GM18511 (cell line): ENCODE measurements around the gene STAT5B.
"Not testable (repeated sequence)": the region's sequence is repeated elsewhere in the genome, so short reads cannot be mapped to it uniquely, and the experiment has no call there.

Experiments
- ATAC-seq: cut with Tn5 transposase; IDR thresholded peaks from one replicate; pipeline ENCODE4 v1.9.1; 2021; ENCODE audit warnings: mild to moderate bottlenecking, moderate library complexity; ENCODE audit not compliant: unreplicated experiment

The STAT5B gene

DNA sequence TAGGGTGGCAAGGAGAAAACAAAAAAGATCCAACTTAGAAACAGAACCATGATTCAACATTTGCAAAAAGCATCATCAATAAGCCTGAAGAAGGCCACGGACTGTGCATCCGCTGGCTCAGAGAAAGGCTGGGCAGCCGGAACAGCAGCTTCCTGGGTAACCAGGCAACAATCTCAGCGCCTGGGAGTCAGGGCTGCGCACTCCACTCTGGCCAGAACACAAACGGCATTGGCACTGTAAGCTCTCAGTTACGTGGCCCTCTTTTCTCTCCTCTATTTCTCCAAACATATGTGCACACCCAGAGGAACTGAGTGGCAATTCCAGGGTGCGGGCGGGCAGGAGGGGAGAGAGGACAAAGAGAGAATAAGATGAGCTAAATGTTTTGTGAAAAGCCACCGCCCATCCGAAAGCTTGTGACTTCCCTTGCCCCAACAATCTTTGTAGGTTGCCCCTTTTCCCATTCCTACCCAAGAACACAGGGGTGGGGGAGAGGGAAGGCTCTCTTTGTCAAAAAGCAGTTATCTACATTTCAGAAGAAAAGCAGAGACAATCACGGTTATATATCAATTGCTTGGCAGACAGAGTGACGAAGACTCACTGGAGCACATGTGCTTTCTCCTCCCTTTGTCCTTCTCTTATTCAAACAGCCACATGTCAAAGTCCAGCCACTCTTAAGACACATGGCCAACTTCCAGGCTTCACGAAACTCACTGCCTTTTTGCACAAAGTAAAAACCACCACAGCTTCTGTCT lies 75.3 kb downstream of the STAT5B start:
- ATAC-seq: no peak

DNA sequence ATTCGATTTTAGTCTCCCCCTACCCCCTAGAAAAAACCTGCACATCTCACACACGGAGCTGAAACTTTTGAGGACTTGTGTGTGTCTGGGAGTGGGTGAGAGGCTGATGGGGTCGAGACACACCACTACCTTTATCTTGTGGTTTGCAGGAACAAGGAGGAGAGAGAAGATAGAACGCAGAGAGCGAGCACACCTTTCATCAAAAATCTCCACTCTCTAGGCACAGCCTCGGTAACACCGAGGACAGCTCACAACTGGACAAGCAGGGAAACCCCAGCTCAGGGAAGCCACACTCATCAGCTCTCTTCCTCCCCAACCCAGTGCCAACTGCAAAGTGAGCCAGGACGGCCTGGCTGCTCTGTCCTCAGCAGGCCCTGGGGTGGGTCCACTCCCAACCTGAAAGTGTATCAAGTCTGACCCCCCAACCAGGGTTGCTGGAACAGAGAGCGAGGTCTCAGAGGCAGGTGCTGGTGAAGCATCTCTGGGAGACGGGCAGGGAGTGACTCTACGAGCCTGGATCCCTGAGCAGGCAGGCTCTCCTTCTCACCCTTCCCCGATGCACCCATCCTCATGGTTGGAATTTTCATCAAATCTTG lies 76.7 kb downstream of the STAT5B start:
- ATAC-seq: no peak

DNA sequence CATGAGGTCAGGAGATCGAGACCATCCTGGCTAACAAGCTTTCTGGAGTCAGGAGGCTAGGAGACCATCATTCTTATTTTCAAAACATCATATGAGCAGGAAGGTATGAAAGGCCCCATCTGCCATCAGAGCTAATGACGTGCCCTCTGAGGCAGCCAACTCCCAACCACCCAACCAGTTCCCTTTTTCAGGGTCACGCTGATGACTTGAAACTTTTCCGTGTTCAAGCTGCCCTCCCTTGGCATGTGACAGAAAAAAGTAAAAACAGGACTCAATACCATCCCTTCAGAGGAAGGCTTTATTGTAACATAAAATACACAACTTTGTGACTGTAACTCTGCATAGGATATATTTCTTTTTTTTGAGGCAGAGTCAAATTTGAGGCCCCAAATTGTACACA lies 77.3 kb downstream of the STAT5B start:
- ATAC-seq: no peak

DNA sequence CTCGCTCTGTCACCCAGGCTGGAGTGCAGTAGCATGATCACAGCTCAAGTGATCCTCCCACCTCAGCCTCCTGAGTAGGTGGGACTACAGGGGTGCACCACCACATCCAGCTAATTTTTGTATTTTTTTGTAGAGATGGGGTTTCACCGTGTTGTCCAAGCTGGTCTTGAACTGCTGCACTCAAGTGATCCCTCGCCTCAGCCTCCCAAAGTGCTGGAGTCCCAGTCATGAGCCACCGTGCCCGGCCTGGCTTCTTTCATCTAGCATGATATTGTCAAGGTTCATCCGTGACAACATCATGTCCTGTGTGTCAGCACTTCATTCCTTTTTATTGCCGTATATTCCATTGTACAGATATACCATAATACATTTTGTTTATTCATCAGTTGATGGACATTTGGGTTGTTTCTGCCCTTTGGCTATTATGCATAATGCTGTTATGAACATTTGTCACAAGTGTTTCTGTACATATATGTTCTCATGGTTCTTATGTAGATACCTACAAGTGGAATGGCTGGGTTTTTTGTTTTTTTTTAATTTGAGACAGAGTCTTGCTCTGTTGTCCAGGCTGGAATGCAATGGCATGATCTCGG lies 78.5 kb downstream of the STAT5B start:
- ATAC-seq: no peak

DNA sequence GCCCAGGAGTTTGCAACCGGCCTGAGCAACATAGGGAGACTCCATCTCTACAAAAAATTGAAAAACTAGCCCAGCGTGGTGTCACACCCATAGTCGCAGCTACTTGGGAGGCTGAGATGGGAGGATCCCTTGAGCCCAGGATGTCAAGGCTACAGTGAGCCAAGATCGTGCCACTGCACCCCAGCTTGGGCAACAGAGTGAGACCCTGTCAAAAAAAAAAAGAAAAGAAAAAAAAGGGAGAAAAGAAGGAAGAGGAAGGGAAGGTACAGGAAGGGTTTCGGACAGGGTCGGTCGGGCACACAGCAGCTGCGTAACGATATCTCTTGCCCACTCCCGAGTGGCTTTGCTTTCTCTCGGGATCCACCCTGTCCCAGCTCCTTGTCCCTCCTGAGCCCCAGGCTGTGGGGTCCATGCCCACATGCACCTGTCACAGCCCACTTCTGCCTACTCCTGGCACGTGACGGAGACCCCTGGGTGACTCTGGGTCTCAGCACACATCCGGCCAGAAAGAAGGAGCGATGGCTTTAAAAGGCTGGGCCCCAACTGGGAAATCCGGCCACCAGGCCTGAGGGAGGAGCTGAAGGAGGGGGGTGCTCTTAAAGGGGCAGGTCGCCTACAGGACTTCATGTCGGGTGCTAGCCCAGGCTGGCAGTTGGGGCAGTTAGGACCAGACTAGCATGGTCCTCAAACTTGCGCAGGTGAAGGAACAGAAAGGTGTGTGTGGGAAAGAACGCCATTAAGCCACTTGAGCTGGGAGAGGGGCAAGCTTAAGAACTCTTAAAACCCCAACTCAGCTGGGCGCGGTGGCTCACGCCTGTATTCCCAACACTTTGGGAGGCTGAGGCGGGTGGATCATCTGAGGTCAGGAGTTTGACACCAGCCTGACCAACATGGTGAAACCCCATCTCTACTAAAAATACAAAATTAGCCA lies 82.0 kb downstream of the STAT5B start, which contains the start of gene GHDC:
TSS of gene GHDC (minus strand) at position 526 of the 931 bp plus-strand sequence. CDS start 913 bp downstream, outside the sequence.
- ATAC-seq: peak; percentile 85

DNA sequence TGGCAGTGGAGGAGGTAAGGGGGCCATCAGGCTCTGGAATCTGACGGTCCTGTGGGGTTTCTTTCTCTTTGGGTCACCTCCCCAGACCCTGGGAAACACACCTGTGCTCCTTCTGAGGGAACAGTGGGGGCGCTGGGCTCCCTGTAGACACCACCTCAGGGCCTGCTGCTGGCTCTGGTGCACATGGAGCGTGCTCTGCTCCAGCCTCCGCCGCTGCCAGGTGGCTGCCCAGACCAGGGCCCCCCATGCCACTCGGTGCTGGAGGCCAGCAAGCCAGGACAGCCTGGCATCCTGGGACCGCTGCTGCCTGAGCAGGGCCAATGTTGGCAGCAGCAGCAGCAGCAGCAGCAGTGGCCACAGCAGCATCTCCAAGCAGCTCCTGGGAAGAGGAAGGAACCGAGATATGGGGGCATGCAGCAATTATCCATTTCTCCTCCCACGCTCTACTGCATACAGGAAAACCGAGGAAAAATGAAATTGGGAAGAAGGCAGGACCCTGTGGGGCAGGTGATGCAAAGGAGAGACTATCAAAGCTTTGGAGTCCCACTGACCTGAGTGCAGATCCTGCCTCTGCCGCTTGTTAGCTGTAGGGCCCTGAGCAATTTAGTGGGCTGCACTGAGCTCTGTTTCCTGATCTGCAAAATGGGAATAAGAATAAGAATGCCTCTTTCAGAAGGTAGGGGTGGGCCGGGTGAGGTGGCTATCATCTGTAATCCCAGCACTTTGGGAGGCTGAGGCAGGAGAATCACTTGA lies 82.8 kb downstream of the STAT5B start:
- ATAC-seq: no peak

DNA sequence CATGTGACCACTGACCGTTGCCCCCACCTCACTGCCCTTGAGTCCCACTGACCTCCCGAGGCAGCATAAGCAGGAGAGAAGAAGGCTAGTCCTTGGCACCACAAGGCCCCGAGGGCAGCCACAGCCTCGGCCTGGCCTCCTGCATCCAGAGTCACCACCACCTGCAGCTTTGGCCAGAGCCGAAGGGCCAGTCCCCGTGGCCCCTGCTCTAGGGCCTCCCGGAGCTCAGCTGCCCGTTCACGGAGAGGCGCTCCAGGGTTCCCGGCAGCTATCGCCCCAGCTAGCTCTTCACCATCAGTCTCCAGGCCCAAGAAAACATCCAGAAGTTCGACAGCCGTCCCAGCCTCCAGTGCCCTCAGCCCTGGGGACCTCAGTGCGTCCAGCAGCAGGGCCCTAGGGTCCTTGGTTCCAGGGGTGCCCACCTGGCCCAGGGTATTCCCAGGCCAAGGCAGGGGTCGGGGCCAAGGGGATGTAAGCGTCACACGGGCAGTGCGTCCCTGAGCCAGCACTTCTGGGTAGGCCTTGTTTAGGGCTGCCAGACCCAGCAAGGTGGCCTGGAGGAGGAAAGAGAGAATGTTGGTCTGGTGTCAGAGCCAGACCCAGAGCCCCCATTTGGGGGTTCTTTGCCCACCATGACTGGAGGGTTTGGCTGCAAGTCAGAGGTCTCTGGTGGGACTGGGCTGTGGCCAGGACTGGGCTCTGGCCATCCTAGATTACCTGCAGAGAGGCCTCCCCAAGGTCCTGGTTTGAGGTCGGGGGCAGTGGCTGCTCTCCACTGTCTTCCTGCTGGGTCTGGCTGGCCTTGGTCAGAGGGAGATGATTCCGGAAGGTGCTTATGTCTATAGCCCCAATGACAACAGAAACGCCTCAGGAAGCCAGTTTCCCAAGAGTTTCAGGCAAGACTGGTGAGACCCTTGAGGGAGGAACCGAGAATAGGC lies 83.7 kb downstream of the STAT5B start:
- ATAC-seq: no peak

DNA sequence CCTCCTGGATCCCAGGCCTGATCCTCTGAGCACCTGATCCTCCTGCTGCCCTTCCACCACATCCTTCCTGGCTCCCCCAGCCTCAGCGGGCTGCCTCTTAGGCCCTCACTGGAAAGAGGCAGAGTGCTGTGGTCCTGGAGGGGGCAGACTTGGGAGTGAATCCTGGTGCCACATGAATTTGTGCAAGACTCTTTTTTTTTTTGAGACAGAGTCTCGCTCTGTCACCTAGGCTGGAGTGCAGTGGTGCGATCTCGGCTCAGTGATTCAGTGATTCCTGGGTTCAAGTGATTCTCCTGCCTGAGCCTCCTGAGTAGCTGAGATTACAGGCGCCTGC lies 84.9 kb downstream of the STAT5B start:
- no peak for ATAC-seq

DNA sequence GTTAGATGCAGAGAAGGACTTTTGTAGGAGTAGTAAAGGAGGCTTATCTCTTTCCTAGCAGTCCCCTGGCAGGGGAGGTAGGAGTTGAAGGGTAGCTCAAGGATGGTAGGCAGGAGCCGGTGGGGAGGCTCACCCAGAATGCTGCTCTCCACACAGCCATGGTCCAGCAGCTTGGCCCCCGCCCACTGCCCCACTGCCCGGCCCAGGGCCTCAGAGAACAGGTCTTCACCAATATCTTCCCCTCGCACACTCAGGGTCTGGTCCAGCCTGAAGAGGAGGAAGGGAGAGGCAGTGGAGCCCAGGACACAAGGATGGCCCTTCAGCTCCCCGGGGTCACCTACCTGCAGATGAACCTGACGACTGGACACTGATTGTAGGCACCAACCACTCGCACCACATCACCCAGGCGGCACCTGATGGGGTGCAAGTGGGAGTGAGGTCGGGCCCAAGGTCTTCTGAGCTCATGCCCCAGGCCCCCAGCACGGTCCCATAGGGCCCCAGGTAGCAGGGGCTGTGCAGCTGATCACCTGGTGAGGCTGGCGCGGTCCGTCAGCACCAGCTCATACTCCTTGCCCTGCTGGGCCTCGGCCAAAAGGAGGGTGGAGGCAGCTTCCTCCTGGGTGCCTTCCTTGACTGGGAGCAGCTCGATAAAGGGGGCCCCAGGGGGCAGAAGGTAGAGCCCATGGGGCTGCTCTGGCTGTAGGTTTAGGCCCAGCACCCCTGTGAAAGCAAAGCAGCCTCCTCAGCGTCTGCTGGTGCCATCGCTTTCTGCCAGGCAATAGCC lies 85.5 kb downstream of the STAT5B start:
- no peak for ATAC-seq

DNA sequence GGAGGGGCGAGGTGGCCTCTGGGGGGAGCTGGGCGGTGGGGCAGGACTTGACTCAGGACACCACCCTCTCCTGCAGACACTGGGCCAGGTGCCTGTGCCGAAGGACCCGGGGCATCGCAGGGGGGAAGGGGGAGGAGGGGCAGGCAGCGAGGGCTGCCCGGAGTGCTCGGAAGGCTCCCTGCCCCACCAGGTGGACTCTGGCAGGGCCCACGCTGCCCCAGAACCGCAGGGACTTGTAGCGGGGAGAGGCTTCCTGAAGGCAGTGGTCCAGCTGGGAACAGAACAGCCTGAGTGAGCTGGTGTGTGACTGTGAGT lies 86.6 kb downstream of the STAT5B start:
- ATAC-seq: no peak

DNA sequence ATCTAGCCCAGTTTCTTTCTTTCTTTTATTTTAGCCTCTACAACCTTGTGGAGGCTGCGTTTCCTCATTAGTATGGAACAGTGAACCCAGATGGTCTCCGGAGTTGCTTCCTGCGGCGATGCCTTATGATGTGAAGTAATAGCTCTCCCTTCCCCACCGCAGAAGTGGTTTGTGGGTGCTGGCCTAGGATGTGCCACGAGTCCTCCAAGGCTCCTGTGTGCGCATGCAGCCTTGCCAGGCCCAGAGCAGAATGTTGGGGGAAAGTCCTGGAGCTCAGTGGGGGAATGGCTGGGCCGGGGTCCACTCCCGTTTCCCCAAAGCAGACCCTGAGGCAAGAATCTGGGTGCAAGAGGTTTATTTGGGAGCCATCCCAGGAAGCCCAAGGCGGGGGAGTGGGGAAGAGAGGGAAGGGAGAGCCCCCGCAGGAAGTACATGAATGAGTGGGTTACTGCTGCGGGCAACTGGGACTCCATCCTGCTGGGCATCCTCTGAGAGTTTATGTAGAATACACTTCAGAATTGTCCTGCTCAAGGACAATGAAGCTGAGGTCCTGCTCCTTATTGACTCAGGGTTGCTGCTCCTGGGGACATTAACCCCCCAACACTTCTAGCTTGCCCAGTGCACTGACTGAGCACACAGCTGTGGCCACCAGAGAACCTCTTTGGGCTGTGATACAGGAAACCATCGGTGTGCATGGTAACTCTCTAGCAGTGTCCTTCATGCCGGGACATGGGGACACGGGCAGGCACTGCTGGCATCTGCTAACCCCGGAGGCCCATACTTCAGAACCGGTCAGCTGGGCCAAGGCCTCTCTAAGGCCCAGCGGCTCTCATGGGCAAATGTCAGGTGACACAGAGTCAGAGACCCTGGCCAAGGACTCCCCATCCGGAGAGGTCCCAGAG lies 87.2 kb downstream of the STAT5B start:
- no peak for ATAC-seq

DNA sequence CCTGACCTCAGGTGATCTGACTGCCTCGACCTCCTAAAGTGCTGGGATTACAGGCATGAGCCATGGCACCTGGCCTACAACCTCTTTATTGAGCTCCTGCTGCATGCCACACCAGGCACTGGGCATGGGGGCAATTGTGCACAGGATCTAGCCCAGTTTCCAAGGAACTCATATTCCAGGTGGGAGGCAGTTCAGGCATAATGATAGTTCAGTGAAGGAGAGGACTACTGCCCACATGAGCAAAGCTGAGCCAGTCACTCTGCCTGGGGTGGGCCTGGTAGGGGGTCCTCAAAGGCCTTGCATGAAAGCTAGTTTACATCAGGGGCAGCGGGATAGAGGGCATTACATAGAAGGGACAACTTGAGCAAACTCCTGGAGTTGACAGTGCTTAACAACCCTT lies 88.4 kb downstream of the STAT5B start:
- ATAC-seq: no peak

DNA sequence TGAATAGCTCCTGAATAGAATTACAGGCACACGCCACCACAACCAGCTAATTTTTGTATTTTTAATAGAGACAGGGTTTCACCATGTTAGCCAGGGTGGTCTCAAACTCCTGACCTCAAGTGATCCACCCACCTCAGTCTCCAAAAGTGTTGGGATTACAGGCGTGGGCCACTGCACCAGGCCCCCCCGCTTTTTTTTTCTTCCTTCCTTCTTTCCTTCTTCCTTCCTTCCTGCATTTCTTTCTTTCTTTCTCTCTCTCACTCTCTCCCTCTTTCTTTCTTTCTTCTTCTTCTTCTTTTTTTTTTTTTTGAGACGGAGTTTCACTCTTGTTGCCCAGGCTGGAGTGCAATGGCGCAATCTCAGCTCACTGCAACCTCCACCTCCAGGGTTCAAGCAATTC lies 90.0 kb downstream of the STAT5B start:
- not testable (repeated sequence) for ATAC-seq

DNA sequence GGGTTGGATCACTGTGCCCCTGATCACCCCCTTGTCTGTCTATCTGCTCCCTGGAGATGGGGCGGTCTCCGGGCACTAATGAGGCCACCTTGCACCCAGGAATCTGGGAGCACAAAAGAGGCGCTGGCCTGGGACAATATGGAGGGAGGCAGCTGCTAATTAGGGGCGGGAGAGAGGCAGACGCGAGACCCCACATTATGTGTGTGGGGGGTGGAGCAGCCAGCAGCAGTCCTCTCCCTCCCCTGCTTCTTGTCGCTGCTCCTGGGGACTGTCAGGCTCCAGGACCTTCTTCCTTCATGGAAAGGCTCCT lies 90.6 kb downstream of the STAT5B start:
- ATAC-seq: no peak

DNA sequence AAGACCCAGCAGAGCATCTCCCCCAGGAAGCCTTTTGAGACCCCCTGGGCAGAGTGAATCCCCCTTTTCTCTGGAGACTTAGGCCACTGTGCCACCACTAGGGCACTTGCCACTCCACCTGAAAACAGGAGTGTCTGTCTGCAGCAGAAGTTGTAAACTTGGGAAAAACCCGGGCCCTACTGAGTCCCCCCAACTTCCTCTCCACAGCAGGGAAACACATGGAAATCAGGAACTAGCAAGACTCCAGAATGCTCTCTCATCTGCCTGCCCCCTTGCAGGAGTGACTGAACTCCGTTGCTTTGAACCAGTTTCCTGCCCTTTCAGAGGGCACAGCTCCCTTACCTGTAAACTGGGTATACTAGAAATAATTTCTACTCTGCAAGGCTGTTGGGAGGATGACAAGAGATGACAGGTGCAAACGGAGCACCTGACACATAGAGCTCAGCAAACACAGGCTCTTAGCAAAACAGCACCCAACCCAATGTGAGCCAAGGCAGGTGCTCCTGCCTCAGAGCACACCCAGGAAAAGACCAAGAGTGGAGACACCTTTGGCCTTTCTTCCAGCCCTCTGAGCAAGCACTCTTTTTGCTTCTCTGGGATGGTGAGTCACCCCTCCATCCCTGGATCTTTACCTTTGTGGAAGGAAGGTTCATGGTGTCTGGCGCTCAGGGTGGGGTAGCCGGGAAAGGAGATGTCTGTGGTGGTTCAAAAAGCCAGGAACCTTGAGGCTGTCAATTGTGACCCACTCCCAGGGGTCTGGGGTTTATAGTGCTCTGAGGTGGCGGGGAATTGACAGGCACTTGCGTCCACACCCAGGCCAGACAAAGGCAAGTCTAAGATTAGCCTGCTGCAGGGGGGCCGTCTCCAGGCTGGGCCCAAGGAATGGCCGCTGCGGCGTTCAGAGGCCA lies 91.2 kb downstream of the STAT5B start, which contains the start of gene HCRT:
TSS of gene HCRT (minus strand) at position 740 of the 908 bp plus-strand sequence. CDS start at position 653, 87 bp downstream.
- no peak for ATAC-seq

DNA sequence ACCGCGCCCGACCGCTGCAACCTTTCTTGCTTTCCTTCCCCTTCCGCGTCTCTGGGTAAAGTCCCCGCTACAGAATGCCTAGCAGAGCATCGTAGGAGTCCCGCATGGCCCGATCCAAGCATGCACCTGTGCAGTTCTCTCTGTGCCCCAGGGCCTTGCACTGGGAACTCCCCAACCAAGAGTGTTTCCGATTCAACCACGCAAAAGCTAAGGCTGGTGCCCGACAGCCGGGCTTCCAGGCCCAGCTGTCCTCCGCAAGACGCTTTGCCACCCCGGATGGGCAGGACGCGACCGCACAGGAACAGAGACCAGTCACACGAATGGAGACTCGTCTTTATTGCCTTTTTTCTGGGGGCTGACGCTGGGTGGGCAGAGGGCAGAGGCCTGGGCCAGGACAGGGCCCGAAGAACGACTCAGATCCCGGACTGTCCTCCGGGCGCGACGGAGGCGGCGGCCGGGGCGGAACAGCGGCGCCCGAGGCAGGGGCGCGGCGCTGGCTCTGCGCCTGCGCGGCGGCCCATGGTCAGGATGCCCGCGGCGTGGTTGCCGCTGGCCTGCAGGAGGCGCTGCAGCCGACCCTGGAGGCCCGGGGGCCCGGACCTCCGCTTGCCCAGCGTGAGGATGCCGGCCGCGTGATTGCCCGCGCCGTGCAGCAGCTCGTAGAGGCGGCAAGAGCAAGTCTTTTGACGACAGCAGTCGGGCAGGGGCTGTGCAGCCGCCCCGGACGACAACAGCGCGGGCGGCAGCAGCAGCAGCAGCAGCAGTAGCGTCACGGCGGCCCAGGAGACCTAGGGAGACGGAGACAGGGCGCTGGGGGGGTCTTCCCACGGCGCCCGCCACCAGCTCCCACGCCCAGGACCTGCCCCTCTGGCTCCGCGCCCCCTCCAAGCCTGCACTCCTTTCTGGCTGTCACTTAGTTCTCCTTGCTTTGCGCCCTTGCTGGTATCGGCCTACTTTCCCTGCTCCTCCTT lies 92.2 kb downstream of the STAT5B start:
- peak; percentile 74 for ATAC-seq
